Fibroblast of the conjunctiva (primary cell): ENCODE measurements around the gene HOXB13.

ENCODE experiments used
- DNase-seq: peaks from one replicate; pipeline ENCODE4 v3.0.0-alpha.2; 2010; ENCODE audit warnings: low read depth

Gene HOXB13

GRCh38 chr17:48748718-48749566 lies 20.4 kb upstream of the HOXB13 start:
- no peak for DNase-seq

GRCh38 chr17:48747445-48748363 lies 19.2 kb upstream of the HOXB13 start:
- no peak for DNase-seq

GRCh38 chr17:48746916-48747444 lies 18.4 kb upstream of the HOXB13 start:
- no peak for DNase-seq

GRCh38 chr17:48745381-48746275 lies 17.1 kb upstream of the HOXB13 start:
- no peak for DNase-seq

GRCh38 chr17:48740537-48740936 lies 12.0 kb upstream of the HOXB13 start:
- DNase-seq, result no peak

GRCh38 chr17:48738803-48739526 lies 10.4 kb upstream of the HOXB13 start:
- DNase-seq, result no peak

- no peak for DNase-seq
Measured at GRCh38 chr17:48738424-48738802, 9.9 kb upstream of the HOXB13 start.

GRCh38 chr17:48737330-48738043 lies 8.9 kb upstream of the HOXB13 start:
- no peak for DNase-seq

- DNase-seq, result no peak
Measured at GRCh38 chr17:48735062-48735351, 6.5 kb upstream of the HOXB13 start.

GRCh38 chr17:48734333-48735061 lies 5.9 kb upstream of the HOXB13 start:
- DNase-seq, result no peak

GRCh38 chr17:48733632-48734328 lies 5.2 kb upstream of the HOXB13 start:
- DNase-seq, result no peak

- DNase-seq, result no peak
Measured at GRCh38 chr17:48732688-48733629, 4.4 kb upstream of the HOXB13 start.

- no peak for DNase-seq
Measured at GRCh38 chr17:48731355-48731754, 2.8 kb upstream of the HOXB13 start.

GRCh38 chr17:48730240-48730550 lies 1.6 kb upstream of the HOXB13 start:
- no peak for DNase-seq

GRCh38 chr17:48729335-48730239 lies 1.0 kb upstream of the HOXB13 start:
- no peak for DNase-seq

- DNase-seq, result no peak
Measured at GRCh38 chr17:48727415-48728175, 955 bp downstream of the HOXB13 start.

- DNase-seq, result no peak
Measured at GRCh38 chr17:48726916-48727286, 1.6 kb downstream of the HOXB13 start.
